HepG2 (cell line): ENCODE data around the gene CD7. TPM values are rescaled to one million over a fixed set of nuclear protein-coding genes. Genes with fewer than 3 reads are reported as not detected.
A peak's percentile ranks its signal among the peaks of the same experiment; 100 is the strongest.

Experiments used
- CHD4 ChIP-seq: fragments of 200-600 bp; sonication (generic); IDR thresholded peaks from 2 replicates; pipeline ENCODE4 v1.7.0; 2017; ENCODE audit warnings: mild to moderate bottlenecking, low read length, borderline replicate concordance
- FOXK2 ChIP-seq: fragments of 450-650 bp; IDR thresholded peaks from 2 replicates; pipeline ENCODE4 v1.6.1; 2016
- HOXA3 ChIP-seq: sonication (generic); formaldehyde crosslinking; IDR thresholded peaks from 2 replicates; pipeline ENCODE4 v1.5.0; 2020; ENCODE audit warnings: missing genetic modification reagents
- NFKB2 ChIP-seq: sonication (generic); formaldehyde crosslinking; IDR thresholded peaks from 2 replicates; pipeline ENCODE4 v1.4.0; 2020; ENCODE audit warnings: missing genetic modification reagents, borderline replicate concordance
- NFKBIZ ChIP-seq: IDR thresholded peaks from 2 replicates; pipeline ENCODE4 v1.6.1; 2018; ENCODE audit warnings: missing genetic modification reagents, missing compliant biosample characterization
- NFYC ChIP-seq: IDR thresholded peaks from 2 replicates; pipeline ENCODE4 v1.6.1; 2016; ENCODE audit warnings: missing genetic modification reagents, missing compliant biosample characterization
- RBM39 ChIP-seq: fragments of 200-400 bp; formaldehyde crosslinking; IDR thresholded peaks from one replicate; pipeline ENCODE4 v1.6.1; 2018; ENCODE audit warnings: antibody characterized with exemption, mild to moderate bottlenecking, low read depth, low read length; ENCODE audit not compliant: poor library complexity, severe bottlenecking
- SP2 ChIP-seq: sonication (generic); formaldehyde crosslinking; IDR thresholded peaks from 2 replicates; pipeline ENCODE4 v1.5.1; 2020; ENCODE audit warnings: mild to moderate bottlenecking, missing genetic modification reagents
- TEAD2 ChIP-seq: sonication (generic); formaldehyde crosslinking; IDR thresholded peaks from 2 replicates; pipeline ENCODE4 v1.9.0; 2021; ENCODE audit warnings: missing genetic modification reagents
- TRIM24 ChIP-seq: sonication (generic); formaldehyde crosslinking; IDR thresholded peaks from 2 replicates; pipeline ENCODE4 v1.8.0; 2022; ENCODE audit warnings: mild to moderate bottlenecking, missing genetic modification reagents
- ZNF703 ChIP-seq: sonication (generic); formaldehyde crosslinking; IDR thresholded peaks from 2 replicates; pipeline ENCODE4 v1.5.1; 2020; ENCODE audit warnings: missing genetic modification reagents, mild to moderate bottlenecking, moderate library complexity, borderline replicate concordance
- polyA plus RNA-seq, 8 experiments: library from polyadenylated mRNA; depleted of rRNA in 3 of 8; stranded (reverse) in 7 of 8; unstranded in 1 of 8; fragments of >200 nt; fragmentation: Illumina TruSeq in 4 of 8; extraction: Trizol in 4 of 8; gene quantifications; 2 replicates each; pipeline versions ENCODE4 v1.2.1 to v1.2.3, GENCODE V29; 2011 to 2016; ENCODE audit warnings: low read depth in 4 of 8, missing spikeins in 1 of 8, mixed read lengths in 1 of 8; ENCODE audit not compliant: insufficient read depth in 1 of 8
- total RNA-seq, 5 experiments: library from RNA; depleted of rRNA; stranded (reverse); fragments of >200 nt; fragmentation: Illumina TruSeq; extraction: Trizol; gene quantifications; 2 replicates each; pipeline ENCODE4 v1.2.3, GENCODE V29; 2016; ENCODE audit warnings: low read depth in 1 of 5
- TF ChIP-seq, protein P1 (sequence below): sonication (generic); formaldehyde crosslinking; IDR thresholded peaks from 2 replicates; pipeline ENCODE4 v1.5.0; 2020; ENCODE audit warnings: missing genetic modification reagents

The CD7 gene
- total and polyA plus RNA-seq, 2 of the 13 experiments (the other 11 are each of a cell fraction or from before 2014, with no cell fraction given) = 67.6 to 76.4 TPM

DNA sequence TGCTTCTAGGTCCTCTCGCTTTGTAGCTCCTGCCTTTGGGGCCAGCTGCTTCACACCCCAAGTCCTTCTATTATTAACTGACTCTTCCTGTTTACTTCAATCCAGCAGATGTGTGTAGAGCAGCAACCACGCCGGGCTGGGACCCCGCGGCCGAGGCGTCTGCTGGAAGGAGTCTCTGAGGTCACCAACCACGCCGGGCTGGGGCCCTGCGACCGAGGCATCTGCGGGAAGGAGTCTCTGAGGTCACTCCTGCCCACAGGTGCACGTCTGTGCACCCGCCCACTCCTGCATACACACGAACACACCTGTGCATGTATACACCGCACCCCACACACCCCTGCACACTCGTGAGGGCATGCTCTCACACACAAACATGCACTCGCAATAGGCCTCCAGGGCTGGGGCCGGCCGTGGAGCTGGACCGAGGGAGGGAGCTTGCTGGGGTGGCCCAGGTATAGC, 33.9 kb upstream of the CD7 start (continued):
- TF ChIP-seq NFYC (CRISPR knock-in tag) = 0 out of 2 replicates have a peak, but pooled peaks have one; percentile 6
- TF ChIP-seq FOXK2 = no peak
- TF ChIP-seq TEAD2 (CRISPR knock-in tag) = no peak
- TF ChIP-seq CHD4 = 0 out of 2 replicates have a peak, but pooled peaks have one; percentile 9
- TF ChIP-seq NFKB2 (CRISPR knock-in tag) = 0 out of 2 replicates have a peak, but pooled peaks have one; percentile 13
- TF ChIP-seq, protein P1, sequence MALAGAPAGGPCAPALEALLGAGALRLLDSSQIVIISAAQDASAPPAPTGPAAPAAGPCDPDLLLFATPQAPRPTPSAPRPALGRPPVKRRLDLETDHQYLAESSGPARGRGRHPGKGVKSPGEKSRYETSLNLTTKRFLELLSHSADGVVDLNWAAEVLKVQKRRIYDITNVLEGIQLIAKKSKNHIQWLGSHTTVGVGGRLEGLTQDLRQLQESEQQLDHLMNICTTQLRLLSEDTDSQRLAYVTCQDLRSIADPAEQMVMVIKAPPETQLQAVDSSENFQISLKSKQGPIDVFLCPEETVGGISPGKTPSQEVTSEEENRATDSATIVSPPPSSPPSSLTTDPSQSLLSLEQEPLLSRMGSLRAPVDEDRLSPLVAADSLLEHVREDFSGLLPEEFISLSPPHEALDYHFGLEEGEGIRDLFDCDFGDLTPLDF (CRISPR knock-in tag) = no peak
- peak; percentile 69; the same call in 1 of the 2 replicates for TF ChIP-seq TRIM24 (CRISPR knock-in tag)
- TF ChIP-seq HOXA3 (CRISPR knock-in tag) = no peak
- no peak for TF ChIP-seq SP2 (CRISPR knock-in tag)
- peak; percentile 56 for TF ChIP-seq RBM39
- 0 out of 2 replicates have a peak, but pooled peaks have one; percentile 53 for TF ChIP-seq ZNF703 (CRISPR knock-in tag)
- 0 out of 2 replicates have a peak, but pooled peaks have one; percentile 9 for TF ChIP-seq NFKBIZ
